ENCODE measurements around the gene CD276. TPM values are rescaled to one million over a fixed set of nuclear protein-coding genes. Genes with fewer than 3 reads are reported as not detected.
A peak's percentile ranks its signal among the peaks of the same experiment; 100 is the strongest.
"Not testable (repeated sequence)": the region's sequence is repeated elsewhere in the genome, so short reads cannot be mapped to it uniquely, and the experiment has no call there.

Gene CD276
- total RNA-seq = 100 to 1,000 TPM in 1 of 3 donors, 10 to 100 TPM in 2; 20.9 to 119 (median 73.7) TPM

GRCh38 chr15:73683777-73684580 lies at the start of gene CD276:
TSS of gene CD276 (plus strand) at chr15:73684383. CDS start at chr15:73699640, 15,257 bp downstream.
- H3K36me3 ChIP-seq = no peaks in the 10 kb centered on the region
- peak within 1 kb of the TSS; percentile 83 to 87 for H3K27ac ChIP-seq
- DNase-seq (ENCODE audit: low spot score in 2 of 2) = peak; percentile 42 to 61
- no peaks in the 10 kb centered on the region for H3K27me3 ChIP-seq
- H3K9me3 ChIP-seq = no peaks in the 10 kb centered on the region
- intact Hi-C loops (cut with DNase I; ENCODE audit: low total_unique reads) = no loop called here
- H3K4me3 ChIP-seq = peak within 1 kb of the TSS; percentile 80 to 90 (median 83)
- H3K4me1 ChIP-seq = peaks cover 0 to 10% of the 10 kb centered on the region in 2 donors
- no peak for TF ChIP-seq POLR2AphosphoS5 (IDR thresholded peaks at IDR 0.05)
- TF ChIP-seq POLR2A (IDR thresholded peaks at IDR 0.05) = no peak
- TF ChIP-seq, protein P1, sequence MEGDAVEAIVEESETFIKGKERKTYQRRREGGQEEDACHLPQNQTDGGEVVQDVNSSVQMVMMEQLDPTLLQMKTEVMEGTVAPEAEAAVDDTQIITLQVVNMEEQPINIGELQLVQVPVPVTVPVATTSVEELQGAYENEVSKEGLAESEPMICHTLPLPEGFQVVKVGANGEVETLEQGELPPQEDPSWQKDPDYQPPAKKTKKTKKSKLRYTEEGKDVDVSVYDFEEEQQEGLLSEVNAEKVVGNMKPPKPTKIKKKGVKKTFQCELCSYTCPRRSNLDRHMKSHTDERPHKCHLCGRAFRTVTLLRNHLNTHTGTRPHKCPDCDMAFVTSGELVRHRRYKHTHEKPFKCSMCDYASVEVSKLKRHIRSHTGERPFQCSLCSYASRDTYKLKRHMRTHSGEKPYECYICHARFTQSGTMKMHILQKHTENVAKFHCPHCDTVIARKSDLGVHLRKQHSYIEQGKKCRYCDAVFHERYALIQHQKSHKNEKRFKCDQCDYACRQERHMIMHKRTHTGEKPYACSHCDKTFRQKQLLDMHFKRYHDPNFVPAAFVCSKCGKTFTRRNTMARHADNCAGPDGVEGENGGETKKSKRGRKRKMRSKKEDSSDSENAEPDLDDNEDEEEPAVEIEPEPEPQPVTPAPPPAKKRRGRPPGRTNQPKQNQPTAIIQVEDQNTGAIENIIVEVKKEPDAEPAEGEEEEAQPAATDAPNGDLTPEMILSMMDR (IDR thresholded peaks at IDR 0.05) = no peak

DNA sequence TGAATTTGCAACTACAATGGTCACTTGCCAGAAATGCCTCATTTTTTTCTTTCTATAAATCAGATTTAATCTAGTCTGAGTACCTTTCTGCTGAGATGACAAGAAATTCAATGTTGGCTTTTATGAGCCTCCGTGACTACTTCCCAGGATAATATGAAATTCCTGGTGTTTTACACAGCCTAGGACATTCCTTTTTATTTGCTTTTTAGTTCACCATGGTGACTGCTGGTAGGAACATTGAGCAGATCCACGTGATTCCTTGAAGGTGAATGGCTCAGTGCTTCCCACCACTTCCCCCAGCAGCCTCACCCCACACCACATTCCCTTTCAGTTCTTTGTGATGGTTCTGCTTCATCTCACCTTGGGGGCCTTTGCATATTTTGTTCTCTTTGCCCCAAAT lies 46.7 kb upstream of the CD276 start:
- intact Hi-C loops (cut with DNase I; ENCODE audit: low total_unique reads) = no loop called here
- peaks cover 6 to 7% of the 10 kb centered on the region in 2 donors for H3K4me1 ChIP-seq
- H3K27ac ChIP-seq = peak overlapping the region in 1 of 2 donors; percentile 20
- no peak overlapping the region for H3K4me3 ChIP-seq
- no peaks in the 10 kb centered on the region for H3K36me3 ChIP-seq
- DNase-seq (ENCODE audit: low spot score in 2 of 2) = peak in 1 of 2 donors; percentile 34
- H3K27me3 ChIP-seq = no peaks in the 10 kb centered on the region
- no peaks in the 10 kb centered on the region for H3K9me3 ChIP-seq
- TF ChIP-seq POLR2AphosphoS5 (IDR thresholded peaks at IDR 0.05) (no peak), POLR2A (IDR thresholded peaks at IDR 0.05) (no peak)
- TF ChIP-seq, protein P1 (IDR thresholded peaks at IDR 0.05) = no peak

GRCh38 chr15:73639464-73639863 lies 44.7 kb upstream of the CD276 start:
- H3K4me3 ChIP-seq; H3K27ac ChIP-seq; H3K36me3 ChIP-seq; H3K4me1 ChIP-seq; H3K27me3 ChIP-seq; intact Hi-C loops (cut with DNase I; ENCODE audit: low total_unique reads); DNase-seq (ENCODE audit: low spot score in 2 of 2); H3K9me3 ChIP-seq: not testable (repeated sequence)

GRCh38 chr15:73647259-73648013 lies 36.7 kb upstream of the CD276 start:
- H3K4me3 ChIP-seq = no peak overlapping the region
- H3K9me3 ChIP-seq = no peaks in the 10 kb centered on the region
- no peaks in the 10 kb centered on the region for H3K27me3 ChIP-seq
- DNase-seq (ENCODE audit: low spot score in 2 of 2) = no peak
- intact Hi-C loops (cut with DNase I; ENCODE audit: low total_unique reads) = no loop called here
- no peak for TF ChIP-seq POLR2A (IDR thresholded peaks at IDR 0.05)
- TF ChIP-seq, protein P1 (IDR thresholded peaks at IDR 0.05) = no peak
- TF ChIP-seq POLR2AphosphoS5 (IDR thresholded peaks at IDR 0.05) = no peak
- H3K27ac ChIP-seq = no peak overlapping the region
- H3K4me1 ChIP-seq = no peaks in the 10 kb centered on the region
- H3K36me3 ChIP-seq = no peaks in the 10 kb centered on the region

- Histone ChIP-seq H3K4me3 (no peak overlapping the region), H3K36me3 (no peaks in the 10 kb centered on the region), H3K9me3 (no peaks in the 10 kb centered on the region), H3K27me3 (no peaks in the 10 kb centered on the region), H3K27ac (no peak overlapping the region), H3K4me1 (no peaks in the 10 kb centered on the region)
- TF ChIP-seq POLR2AphosphoS5 (IDR thresholded peaks at IDR 0.05) (no peak), POLR2A (IDR thresholded peaks at IDR 0.05) (no peak)
- TF ChIP-seq, protein P1 (IDR thresholded peaks at IDR 0.05) = no peak
- intact Hi-C loops (cut with DNase I; ENCODE audit: low total_unique reads) = no loop called here
- no peak for DNase-seq (ENCODE audit: low spot score in 2 of 2)
Observed at GRCh38 chr15:73648014-73648295, 36.2 kb upstream of the CD276 start.
